Right cardiac atrium (tissue), 5 donors: ENCODE measurements around the gene NGRN. TPM values are rescaled to one million over a fixed set of nuclear protein-coding genes. Genes with fewer than 3 reads are reported as not detected.
"Not testable (repeated sequence)": the region's sequence is repeated elsewhere in the genome, so short reads cannot be mapped to it uniquely, and the experiment has no call there.

Experiments used
- ATAC-seq, 2 donors: fragments of 200-7000 bp; cut with Tn5 transposase; one replicate each; pipeline versions ENCODE4 v1.8.0 to v1.9.1; 2020; ENCODE audit warnings: moderate library complexity in 2 of 2, mild to moderate bottlenecking in 1 of 2
- DNase-seq, 3 donors: peaks; one replicate each; pipeline ENCODE4 v3.0.0-alpha.2; 2020
- H3K27ac ChIP-seq: one replicate; pipeline ENCODE4 v1.5.1; 2013; ENCODE audit warnings: mild to moderate bottlenecking, low read length, control low read depth, moderate library complexity
- H3K27me3 ChIP-seq: one replicate; pipeline ENCODE4 v1.6.1; 2013; ENCODE audit not compliant: control insufficient read depth, insufficient read depth
- H3K4me1 ChIP-seq: one replicate; pipeline ENCODE4 v1.6.1; 2013; ENCODE audit warnings: low read length; ENCODE audit not compliant: control insufficient read depth, insufficient read depth
- H3K4me3 ChIP-seq: one replicate; pipeline ENCODE4 v1.5.1; 2013; ENCODE audit warnings: low read length, control low read depth
- H3K9me3 ChIP-seq: one replicate; pipeline ENCODE4 v1.6.1; 2013; ENCODE audit warnings: low read length; ENCODE audit not compliant: control insufficient read depth
- WGBS: extraction: QIAGEN DNeasy Blood & Tissue Kit; methylation state at CpG from one replicate; pipeline ENCODE4 v1.1.7; 2013; 5-methylcytosine and 5-hydroxymethylcytosine counted together
- intact Hi-C, 4 donors: fragments of 100-400 bp; cut with DNase I; formaldehyde crosslinking; loops; one replicate each; pipeline versions ENCODE4 v1.11.0 to v1.14.0; 2022 to 2023
- polyA plus RNA-seq: library from polyadenylated mRNA; stranded (reverse); fragments of 200-250 nt; gene quantifications from one replicate; pipeline ENCODE4 v1.2.3, GENCODE V29; 2013
- total RNA-seq, 4 donors: library from RNA; stranded (reverse); fragmentation: NEBNext Ultra II Directional; extraction: Animal tissue kit (Norgen Biotek cat#: 25700); gene quantifications; one replicate each; pipeline ENCODE4 v1.2.1, GENCODE V29; 2021
- donor health status: healthy with polysubstance abuse.
- donor health status: DM: no; HTN: yes; CAD: no.
- donor health status: DM: no; HTN: no; CAD: no.
- donor health status: DM: no; HTN: yes; CAD: no; lungs with severe emphysema.
- donor health status: DM: yes; HTN: yes; CAD: no.

The NGRN gene
- total and polyA plus RNA-seq, 5 donors: 135 to 163 (median 155) TPM

- no peaks in the 10 kb centered on the region for H3K4me1 ChIP-seq
- H3K9me3 ChIP-seq: no peaks in the 10 kb centered on the region
- no peaks in the 10 kb centered on the region for H3K27me3 ChIP-seq
- intact Hi-C loops: no loop called here
- DNase-seq (no peak), ATAC-seq (peak; percentile 39 to 51)
- no peak overlapping the region for H3K4me3 ChIP-seq
- H3K27ac ChIP-seq: peak overlapping the region; percentile 28
- WGBS: 69% methylated on average over 8 of the region's 8 CpGs
These were observed 36.3 kb downstream of the NGRN start for GRCh38 chr15:90301707-90302300.

DNA sequence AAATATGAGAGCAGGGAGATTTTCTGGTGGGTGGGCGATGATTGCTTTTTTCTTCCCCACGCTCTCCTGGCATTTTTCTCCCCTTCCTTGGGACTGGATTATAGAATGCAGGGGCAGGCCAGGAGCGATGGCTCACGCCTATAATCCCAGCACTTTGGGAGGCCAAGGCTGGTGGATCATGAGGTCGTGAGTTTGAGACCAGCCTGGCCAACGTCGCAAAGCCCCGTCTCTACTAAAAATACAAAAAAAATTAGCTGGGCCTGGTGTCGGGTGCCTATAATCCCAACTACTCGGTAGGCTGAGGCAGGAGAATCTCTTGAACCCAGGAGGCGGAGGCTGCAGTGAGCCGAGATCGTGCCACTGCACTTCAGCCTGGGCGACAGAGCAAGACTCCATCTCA lies 39.9 kb downstream of the NGRN start:
- H3K9me3 ChIP-seq, DNase-seq, H3K4me1 ChIP-seq, H3K4me3 ChIP-seq, H3K27me3 ChIP-seq, ATAC-seq, H3K27ac ChIP-seq, intact Hi-C loops: not testable (repeated sequence)
- 96% methylated on average over 14 of the region's 14 CpGs for WGBS

- H3K27ac ChIP-seq: no peak overlapping the region
- no peak overlapping the region for H3K4me3 ChIP-seq
- no peaks in the 10 kb centered on the region for H3K27me3 ChIP-seq
- ATAC-seq: no peak
- peaks cover 2% of the 10 kb centered on the region for H3K4me1 ChIP-seq
- no peaks in the 10 kb centered on the region for H3K9me3 ChIP-seq
- no peak for DNase-seq
- intact Hi-C loops: no loop called here
- 68% methylated on average over 3 of the region's 3 CpGs for WGBS
These were observed 40.5 kb downstream of the NGRN start for GRCh38 chr15:90305932-90306331.

- DNase-seq: no peak
- intact Hi-C loops: no loop called here
- no peak for ATAC-seq
- H3K9me3 ChIP-seq: no peaks in the 10 kb centered on the region
- 46% methylated on average over 6 of the region's 6 CpGs for WGBS
- no peaks in the 10 kb centered on the region for H3K27me3 ChIP-seq
- H3K4me3 ChIP-seq: no peak overlapping the region
- H3K27ac ChIP-seq: peak overlapping the region; percentile 45
- peaks cover 2% of the 10 kb centered on the region for H3K4me1 ChIP-seq
These were observed 41.1 kb downstream of the NGRN start for GRCh38 chr15:90306560-90306959.

- Histone ChIP-seq H3K27ac (no peak overlapping the region), H3K4me1 (peaks cover 2% of the 10 kb centered on the region), H3K4me3 (no peak overlapping the region), H3K9me3 (no peaks in the 10 kb centered on the region), H3K27me3 (no peaks in the 10 kb centered on the region)
- DNase-seq (no peak), ATAC-seq (no peak)
- 80% methylated on average over 2 of the region's 2 CpGs for WGBS
- intact Hi-C loops: no loop called here
These were observed 42.2 kb downstream of the NGRN start for GRCh38 chr15:90307661-90308060.

DNA sequence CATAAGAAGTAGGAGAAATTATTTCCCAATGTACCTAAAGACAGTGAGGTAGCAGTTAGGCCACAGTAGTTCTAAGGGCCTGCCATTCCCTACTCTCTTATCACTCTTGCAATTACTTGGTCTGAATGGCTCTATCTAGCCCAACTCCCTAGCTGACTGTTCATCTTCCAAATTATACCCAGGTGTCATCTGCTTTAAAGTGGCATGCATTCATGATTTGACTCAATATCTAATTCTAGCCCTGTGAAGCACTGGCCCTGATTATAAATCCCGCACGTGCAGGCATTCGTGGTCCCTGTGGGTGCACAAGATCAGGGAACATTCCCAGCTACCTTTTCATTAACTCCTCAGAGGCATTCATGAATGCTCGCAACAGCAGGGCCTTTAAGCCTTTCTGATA lies 43.5 kb downstream of the NGRN start:
- 84% methylated on average over 4 of the region's 4 CpGs for WGBS
- H3K4me1 ChIP-seq: peaks cover 2% of the 10 kb centered on the region
- no peak overlapping the region for H3K4me3 ChIP-seq
- no peak overlapping the region for H3K27ac ChIP-seq
- H3K9me3 ChIP-seq: no peaks in the 10 kb centered on the region
- ATAC-seq (no peak), DNase-seq (no peak)
- intact Hi-C loops: no loop called here
- no peaks in the 10 kb centered on the region for H3K27me3 ChIP-seq

DNA sequence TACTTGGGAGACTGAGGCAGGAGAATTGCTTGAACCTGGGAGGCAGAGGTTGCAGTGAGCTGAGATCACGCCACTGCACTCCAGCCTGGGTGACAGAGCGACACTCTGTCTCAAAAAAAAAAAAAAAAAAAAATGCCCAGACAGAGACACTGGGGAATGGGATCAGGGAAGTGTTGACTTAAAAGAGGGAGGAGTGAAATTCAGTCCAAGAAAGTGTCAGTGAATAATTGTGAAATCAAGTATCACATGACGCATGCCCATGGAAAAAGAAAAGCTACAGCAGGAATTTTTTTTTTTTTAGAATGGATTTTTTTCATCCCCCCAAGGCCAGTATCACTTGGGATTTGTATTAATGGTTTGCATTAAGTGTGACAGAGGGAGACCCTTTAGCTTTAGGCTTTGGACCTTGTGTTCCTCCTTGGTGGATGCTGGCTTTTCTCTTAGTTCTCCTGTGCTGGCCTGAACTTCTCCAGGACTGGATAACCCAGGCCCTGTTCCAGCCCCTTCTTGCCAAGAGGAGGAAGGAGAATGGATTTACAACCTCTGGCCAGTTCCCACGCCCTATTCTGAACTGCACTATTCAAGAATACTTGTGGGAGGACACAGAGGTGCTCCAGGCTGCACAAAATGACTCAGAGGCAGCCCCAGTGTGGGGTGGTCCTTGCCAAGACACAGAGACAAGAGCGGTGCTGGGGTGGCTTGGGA lies 50.0 kb downstream of the NGRN start:
- Histone ChIP-seq H3K4me3 (no peak overlapping the region), H3K9me3 (no peaks in the 10 kb centered on the region), H3K27me3 (no peaks in the 10 kb centered on the region), H3K4me1 (peaks cover 2% of the 10 kb centered on the region), H3K27ac (peak overlapping the region; percentile 89)
- ATAC-seq (peak; percentile 92 to 93), DNase-seq (peak; percentile 85 to 88 (median 87))
- 29% methylated on average over 5 of the region's 5 CpGs for WGBS
- intact Hi-C loops: no loop called here

GRCh38 chr15:90316139-90316538 lies 50.7 kb downstream of the NGRN start:
- intact Hi-C loops: no loop called here
- no peak for DNase-seq
- H3K27ac ChIP-seq: peak overlapping the region; percentile 36

GRCh38 chr15:90318591-90318990 lies 53.1 kb downstream of the NGRN start:
- 86% methylated on average over 4 of the region's 4 CpGs for WGBS
- DNase-seq (no peak), ATAC-seq (no peak)
- Histone ChIP-seq H3K27me3 (no peaks in the 10 kb centered on the region), H3K4me1 (peaks cover 2% of the 10 kb centered on the region), H3K4me3 (no peak overlapping the region), H3K27ac (no peak overlapping the region), H3K9me3 (no peaks in the 10 kb centered on the region)
- intact Hi-C loops: no loop called here

More at GRCh38 chr15:90316139-90316538, 50.7 kb downstream of the NGRN start:
- 59% methylated on average over 4 of the region's 4 CpGs for WGBS
- no peak for ATAC-seq
- H3K4me3 ChIP-seq: no peak overlapping the region
- H3K9me3 ChIP-seq: no peaks in the 10 kb centered on the region
- H3K27me3 ChIP-seq: no peaks in the 10 kb centered on the region
- H3K4me1 ChIP-seq: peaks cover 2% of the 10 kb centered on the region

- Histone ChIP-seq H3K4me1 (peaks cover 2% of the 10 kb centered on the region), H3K9me3 (no peaks in the 10 kb centered on the region), H3K27ac (no peak overlapping the region), H3K27me3 (no peaks in the 10 kb centered on the region), H3K4me3 (no peak overlapping the region)
- 10% methylated on average over 17 of the region's 17 CpGs for WGBS
- intact Hi-C loops: loop anchor here (1.0 to 10.0 kb wide), 4 partner anchors 162 to 167 kb away; no protein-coding TSS in a partner anchor
- DNase-seq: peak; percentile 81 to 89 (median 89)
- peak; percentile 89 for ATAC-seq
These were observed 54.8 kb downstream of the NGRN start for GRCh38 chr15:90320062-90320884.

DNA sequence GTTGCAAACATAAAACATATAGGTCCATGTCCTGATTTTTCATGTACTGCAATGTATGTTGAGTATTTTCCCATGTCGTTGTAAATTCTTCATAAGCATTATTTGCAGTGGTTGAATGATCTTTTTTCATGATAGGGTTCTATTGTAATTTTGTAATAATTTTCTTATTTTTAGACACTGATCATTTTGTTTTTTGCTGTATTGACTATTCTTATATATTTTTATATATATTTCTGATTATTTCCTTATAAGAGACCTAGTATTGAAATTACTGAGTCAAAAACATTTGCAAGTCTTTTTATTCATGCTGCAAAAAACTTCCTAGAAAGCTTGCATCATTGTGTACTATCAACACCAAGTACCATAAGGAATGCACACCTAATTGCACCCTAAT lies 55.4 kb downstream of the NGRN start:
- DNase-seq (no peak), ATAC-seq (no peak)
- Histone ChIP-seq H3K27ac (no peak overlapping the region), H3K4me3 (no peak overlapping the region), H3K27me3 (no peaks in the 10 kb centered on the region), H3K9me3 (no peaks in the 10 kb centered on the region), H3K4me1 (no peaks in the 10 kb centered on the region)
- intact Hi-C loops: loop anchor here (1.0 to 10.0 kb wide), 4 partner anchors 161 to 166 kb away; no protein-coding TSS in a partner anchor
- 75% methylated on average over 1 of the region's 1 CpG for WGBS
